Stomach (tissue), 9 donors: ENCODE results near the gene TUT4. TPM values are rescaled to one million over a fixed set of nuclear protein-coding genes. Genes with fewer than 3 reads are reported as not detected.

Source experiments
- DNase-seq, 2 donors: peaks; one replicate each; pipeline versions ENCODE4 v3.0.0 to v3.0.0-alpha.2; 2013 to 2019
- H3K27ac ChIP-seq, 5 donors: fragments of 200-600 bp in 4 of 5; sonication (generic) in 4 of 5; one replicate each; pipeline ENCODE4 v1.5.1; 2013 to 2019; ENCODE audit warnings: mild to moderate bottlenecking in 1 of 5, moderate library complexity in 1 of 5
- H3K27me3 ChIP-seq, 3 donors: fragments of 200-600 bp; sonication (generic); one replicate each; pipeline ENCODE4 v1.5.1; 2017 to 2019; ENCODE audit warnings: mixed run types in 1 of 3
- H3K36me3 ChIP-seq, 4 donors: fragments of 200-600 bp; sonication (generic); 1 replicate in 3 of 4; 2 replicates in 1 of 4; pipeline ENCODE4 v1.5.1; 2016 to 2019
- H3K4me1 ChIP-seq, 4 donors: fragments of 200-600 bp; sonication (generic); one replicate each; pipeline ENCODE4 v1.5.1; 2016 to 2019
- H3K4me3 ChIP-seq, 4 donors: fragments of 200-600 bp; sonication (generic) in 3 of 4; one replicate each; pipeline ENCODE4 v1.5.1; 2016 to 2019; ENCODE audit warnings: mild to moderate bottlenecking in 1 of 4
- H3K9me3 ChIP-seq, 4 donors: fragments of 200-600 bp; sonication (generic); one replicate each; pipeline ENCODE4 v1.5.1; 2016 to 2019
- CTCF ChIP-seq, 7 experiments: fragments of 450-650 bp in 4 of 7; fragments of 200-600 bp in 3 of 7; sonication (generic) in 3 of 7; IDR thresholded peaks; one replicate each; pipeline ENCODE4 v1.5.1; 2016 to 2019; ENCODE audit warnings: antibody characterized with exemption in 7 of 7, control low read depth in 2 of 7, mild to moderate bottlenecking in 1 of 7
- EP300 ChIP-seq: sonication (generic); formaldehyde crosslinking; IDR thresholded peaks from one replicate; pipeline ENCODE4 v1.6.1; 2017; ENCODE audit warnings: antibody characterized with exemption
- POLR2A ChIP-seq, 4 donors: fragments of 450-650 bp; IDR thresholded peaks; one replicate each; pipeline ENCODE4 v1.6.1; 2016; ENCODE audit warnings: antibody characterized with exemption in 4 of 4, control low read depth in 2 of 4, mild to moderate bottlenecking in 1 of 4, moderate library complexity in 1 of 4
- POLR2AphosphoS5 ChIP-seq, 3 donors: sonication (generic); formaldehyde crosslinking; IDR thresholded peaks; one replicate each; pipeline ENCODE4 v1.6.1; 2016; ENCODE audit warnings: antibody characterized with exemption in 3 of 3
- WGBS, 5 donors: extraction: QIAGEN DNeasy Blood & Tissue Kit in 3 of 5; methylation state at CpG; one replicate each; pipeline versions ENCODE4 v1.1.5 to v1.1.7; 2013 to 2018; 5-methylcytosine and 5-hydroxymethylcytosine counted together
- intact Hi-C: fragments of 100-400 bp; cut with DNase I; formaldehyde crosslinking; loops from one replicate; pipeline ENCODE4 v1.15.1; 2023; ENCODE audit warnings: low total_unique reads
- polyA plus RNA-seq, 3 donors: library from polyadenylated mRNA; stranded (reverse); fragments of 200-250 nt; gene quantifications; one replicate each; pipeline ENCODE4 v1.2.3, GENCODE V29; 2013
- total RNA-seq, 5 donors: library from RNA; depleted of rRNA; stranded (reverse); fragments of >200 nt; gene quantifications; one replicate each; pipeline versions ENCODE4 v1.1.0 to v1.2.3, GENCODE V29; 2014 to 2016
- donor health status: healthy with polysubstance abuse.
- donor health status: Bipolar disorder and iron deficiency.
- donor health status: healthy.

The TUT4 gene
- total and polyA plus RNA-seq, 8 donors = 11.8 to 107 (median 37.1) TPM

- 93 to 100% (median 98%) methylated on average over 1 of the region's 1 CpG for WGBS, 5 donors
- DNase-seq = no peak
- Histone ChIP-seq H3K4me3 (no peak overlapping the region), H3K27me3 (no peaks in the 10 kb centered on the region), H3K4me1 (no peaks in the 10 kb centered on the region), H3K9me3 (no peaks in the 10 kb centered on the region), H3K36me3 (peaks cover 0 to 49% (median 42%) of the 10 kb centered on the region in 4 donors), H3K27ac (no peak overlapping the region)
- intact Hi-C loops = no loop called here
- no peak for TF ChIP-seq EP300
- TF ChIP-seq POLR2AphosphoS5 (IDR thresholded peaks at IDR 0.05) = no peak
- TF ChIP-seq CTCF (IDR thresholded peaks at IDR 0.05) = no peak
- TF ChIP-seq POLR2A (IDR thresholded peaks at IDR 0.05) = no peak
Observed at GRCh38 chr1:52454127-52454526, 98.8 kb downstream of the TUT4 start.

GRCh38 chr1:52444463-52444862 is 108.4 kb downstream of the TUT4 start:
- TF ChIP-seq POLR2AphosphoS5 (IDR thresholded peaks at IDR 0.05) (no peak), CTCF (IDR thresholded peaks at IDR 0.05) (no peak), POLR2A (IDR thresholded peaks at IDR 0.05) (no peak), EP300 (no peak)
- Histone ChIP-seq H3K4me1 (no peaks in the 10 kb centered on the region), H3K36me3 (peaks cover 0 to 84% (median 70%) of the 10 kb centered on the region in 4 donors), H3K27me3 (no peaks in the 10 kb centered on the region), H3K27ac (no peak overlapping the region), H3K4me3 (no peak overlapping the region), H3K9me3 (no peaks in the 10 kb centered on the region)
- intact Hi-C loops = no loop called here
- DNase-seq = no peak
- WGBS, 5 donors = 83 to 97% (median 86%) methylated on average over 2 of the region's 2 CpGs

GRCh38 chr1:52439976-52440375 is 112.9 kb downstream of the TUT4 start:
- Histone ChIP-seq H3K4me3 (no peak overlapping the region), H3K36me3 (peaks cover 13 to 98% (median 88%) of the 10 kb centered on the region in 4 donors), H3K27ac (no peak overlapping the region), H3K27me3 (no peaks in the 10 kb centered on the region), H3K9me3 (no peaks in the 10 kb centered on the region), H3K4me1 (no peaks in the 10 kb centered on the region)
- DNase-seq = no peak
- 92 to 96% (median 94%) methylated on average over 4 of the region's 4 CpGs for WGBS, 5 donors
- intact Hi-C loops = no loop called here
- TF ChIP-seq POLR2AphosphoS5 (IDR thresholded peaks at IDR 0.05) = no peak
- no peak for TF ChIP-seq EP300
- no peak for TF ChIP-seq POLR2A (IDR thresholded peaks at IDR 0.05)
- TF ChIP-seq CTCF (IDR thresholded peaks at IDR 0.05) = no peak

- Histone ChIP-seq H3K36me3 (peaks cover 32 to 100% (median 88%) of the 10 kb centered on the region in 4 donors), H3K27me3 (no peaks in the 10 kb centered on the region), H3K4me3 (no peak overlapping the region), H3K9me3 (no peaks in the 10 kb centered on the region), H3K27ac (no peak overlapping the region), H3K4me1 (no peaks in the 10 kb centered on the region)
- intact Hi-C loops = no loop called here
- DNase-seq = no peak
- WGBS, 5 donors = 85 to 94% (median 91%) methylated on average over 7 of the region's 7 CpGs
- TF ChIP-seq POLR2A (IDR thresholded peaks at IDR 0.05) = no peak
- TF ChIP-seq POLR2AphosphoS5 (IDR thresholded peaks at IDR 0.05) = no peak
- no peak for TF ChIP-seq CTCF (IDR thresholded peaks at IDR 0.05)
- TF ChIP-seq EP300 = no peak
Observed at GRCh38 chr1:52436817-52437216, 116.1 kb downstream of the TUT4 start.
